ENCODE data around the gene TMEM229B. TPM values are rescaled to one million over a fixed set of nuclear protein-coding genes. Genes with fewer than 3 reads are reported as not detected.

TMEM229B gene
- total RNA-seq, 3 donors from 2014 or later (not counting 1 experiment from before 2014, with no cell fraction given), result 28.3 to 51.3 (median 49.9) TPM

- H3K27ac Mint-ChIP-seq, result no peak overlapping the region
- ATAC-seq (no peak), DNase-seq (no peak)
- no peaks in the 10 kb centered on the region for H3K9me3 ChIP-seq (ENCODE audit: control insufficient read depth, insufficient read depth, low read length)
- WGBS (ENCODE audit: insufficient coverage), result 91% methylated on average over 5 of the region's 5 CpGs
- peaks cover 12% of the 10 kb centered on the region for H3K4me1 ChIP-seq (ENCODE audit: control insufficient read depth, insufficient read depth, low read length)
- TF ChIP-seq CTCF (IDR thresholded peaks at IDR 0.05), result no peak
- H3K36me3 ChIP-seq (ENCODE audit: control insufficient read depth, insufficient read depth, low read length), result no peaks in the 10 kb centered on the region
- H3K4me1 Mint-ChIP-seq, result peaks cover 4 to 10% of the 10 kb centered on the region in 2 donors
- no peak overlapping the region for H3K27ac ChIP-seq (ENCODE audit: low read length)
- H3K27me3 Mint-ChIP-seq (ENCODE audit: low read depth in 2 of 2), result peaks cover 24 to 32% of the 10 kb centered on the region in 2 donors
- no peak overlapping the region for H3K4me3 ChIP-seq (ENCODE audit: low read length)
- H3K36me3 Mint-ChIP-seq, result no peaks in the 10 kb centered on the region
- no peaks in the 10 kb centered on the region for H3K9me3 Mint-ChIP-seq
- intact Hi-C loops (cut with micrococcal nuclease), result no loop called here
- peaks cover 2% of the 10 kb centered on the region for H3K27me3 ChIP-seq (ENCODE audit: control insufficient read depth, insufficient read depth, low read length)
- no peak overlapping the region for H3K4me3 Mint-ChIP-seq
These were observed 30.9 kb upstream of the TMEM229B start for GRCh38 chr14:67519406-67519805.

- H3K27me3 Mint-ChIP-seq (ENCODE audit: low read depth in 2 of 2), result peaks cover 18 to 21% of the 10 kb centered on the region in 2 donors
- WGBS (ENCODE audit: insufficient coverage), result 83% methylated on average over 12 of the region's 12 CpGs
- no peaks in the 10 kb centered on the region for H3K36me3 Mint-ChIP-seq
- no peak for TF ChIP-seq CTCF (IDR thresholded peaks at IDR 0.05)
- H3K27me3 ChIP-seq (ENCODE audit: control insufficient read depth, insufficient read depth, low read length), result no peaks in the 10 kb centered on the region
- peaks cover 24% of the 10 kb centered on the region for H3K4me1 ChIP-seq (ENCODE audit: control insufficient read depth, insufficient read depth, low read length)
- H3K9me3 ChIP-seq (ENCODE audit: control insufficient read depth, insufficient read depth, low read length), result no peaks in the 10 kb centered on the region
- no peak overlapping the region for H3K27ac Mint-ChIP-seq
- no peak overlapping the region for H3K4me3 Mint-ChIP-seq
- H3K4me1 Mint-ChIP-seq, result peaks cover 17 to 25% of the 10 kb centered on the region in 2 donors
- no peaks in the 10 kb centered on the region for H3K36me3 ChIP-seq (ENCODE audit: control insufficient read depth, insufficient read depth, low read length)
- DNase-seq, result no peak
- H3K9me3 Mint-ChIP-seq, result no peaks in the 10 kb centered on the region
- ATAC-seq, result no peak
- no peak overlapping the region for H3K4me3 ChIP-seq (ENCODE audit: low read length)
- no peak overlapping the region for H3K27ac ChIP-seq (ENCODE audit: low read length)
- intact Hi-C loops (cut with micrococcal nuclease), result no loop called here
These were observed 28.6 kb upstream of the TMEM229B start for GRCh38 chr14:67517083-67517482.

- no peaks in the 10 kb centered on the region for H3K9me3 Mint-ChIP-seq
- H3K4me3 Mint-ChIP-seq, result peak overlapping the region; percentile 81
- H3K27ac Mint-ChIP-seq, result peak overlapping the region in 1 of 2 donors; percentile 95
- DNase-seq (no peak), ATAC-seq (no peak)
- peaks cover 18 to 25% of the 10 kb centered on the region in 2 donors for H3K4me1 Mint-ChIP-seq
- H3K36me3 ChIP-seq (ENCODE audit: control insufficient read depth, insufficient read depth, low read length), result no peaks in the 10 kb centered on the region
- intact Hi-C loops (cut with micrococcal nuclease), result no loop called here
- H3K4me3 ChIP-seq (ENCODE audit: low read length), result no peak overlapping the region
- peaks cover 24% of the 10 kb centered on the region for H3K4me1 ChIP-seq (ENCODE audit: control insufficient read depth, insufficient read depth, low read length)
- no peak overlapping the region for H3K27ac ChIP-seq (ENCODE audit: low read length)
- peaks cover 16 to 20% of the 10 kb centered on the region in 2 donors for H3K27me3 Mint-ChIP-seq (ENCODE audit: low read depth in 2 of 2)
- no peaks in the 10 kb centered on the region for H3K27me3 ChIP-seq (ENCODE audit: control insufficient read depth, insufficient read depth, low read length)
- H3K9me3 ChIP-seq (ENCODE audit: control insufficient read depth, insufficient read depth, low read length), result no peaks in the 10 kb centered on the region
- no peak for TF ChIP-seq CTCF (IDR thresholded peaks at IDR 0.05)
- H3K36me3 Mint-ChIP-seq, result no peaks in the 10 kb centered on the region
- 31% methylated on average over 2 of the region's 2 CpGs for WGBS (ENCODE audit: insufficient coverage)
These were observed 28.2 kb upstream of the TMEM229B start for GRCh38 chr14:67516676-67517075.

All from natural killer cell (primary cell).